Tibial artery (tissue), 4 donors: Measurements from ENCODE around the gene KLK15.

Experiments
- DNase-seq, 2 donors: peaks; one replicate each; pipeline ENCODE4 v3.0.0-alpha.2; 2019
- H3K27ac ChIP-seq, 2 donors: fragments of 200-600 bp; sonication (generic) in 1 of 2; 1 replicate in 1 of 2; 2 replicates in 1 of 2; pipeline ENCODE4 v1.5.1; 2018 to 2019; ENCODE audit warnings: mild to moderate bottlenecking in 1 of 2
- H3K27me3 ChIP-seq, 2 donors: fragments of 200-600 bp; sonication (generic) in 1 of 2; one replicate each; pipeline versions ENCODE4 v1.5.1 to v1.6.0; 2016 to 2019
- H3K36me3 ChIP-seq, 3 donors: fragments of 200-600 bp; sonication (generic) in 2 of 3; one replicate each; pipeline ENCODE4 v1.5.1; 2016 to 2019; ENCODE audit warnings: mild to moderate bottlenecking in 2 of 3
- H3K4me1 ChIP-seq, 4 donors: fragments of 200-600 bp; sonication (generic) in 2 of 4; 1 replicate in 3 of 4; 2 replicates in 1 of 4; pipeline ENCODE4 v1.5.1; 2016 to 2019
- H3K4me3 ChIP-seq, 2 donors: fragments of 200-600 bp; sonication (generic) in 1 of 2; 1 replicate in 1 of 2; 2 replicates in 1 of 2; pipeline ENCODE4 v1.5.1; 2018 to 2019; ENCODE audit warnings: mild to moderate bottlenecking in 2 of 2
- H3K9me3 ChIP-seq, 3 donors: fragments of 200-600 bp; sonication (generic) in 1 of 3; one replicate each; pipeline ENCODE4 v1.5.1; 2016 to 2019
- CTCF ChIP-seq, 2 experiments: fragments of 200-600 bp in 1 of 2; fragments of 450-650 bp in 1 of 2; IDR thresholded peaks; one replicate each; pipeline ENCODE4 v1.5.1; 2017 to 2019; ENCODE audit warnings: antibody characterized with exemption in 2 of 2, mild to moderate bottlenecking in 1 of 2, moderate library complexity in 1 of 2
- intact Hi-C: fragments of 100-400 bp; cut with DNase I; formaldehyde crosslinking; loops from one replicate; pipeline ENCODE4 v1.15.0; 2023; ENCODE audit warnings: low total_unique reads

The KLK15 gene

GRCh38 chr19:50794074-50794875, 39.1 kb downstream of the KLK15 start:
- H3K9me3 ChIP-seq = no peaks in the 10 kb centered on the region
- intact Hi-C loops = no loop called here
- peaks cover 17 to 42% (median 26%) of the 10 kb centered on the region in 3 donors for H3K36me3 ChIP-seq
- no peak for DNase-seq
- peaks cover 0 to 6% (median 0%) of the 10 kb centered on the region in 4 donors for H3K4me1 ChIP-seq
- peaks cover 0 to 15% of the 10 kb centered on the region in 2 donors for H3K27me3 ChIP-seq
- H3K27ac ChIP-seq = no peak overlapping the region
- no peak overlapping the region for H3K4me3 ChIP-seq
- no peak for TF ChIP-seq CTCF (IDR thresholded peaks at IDR 0.05)

DNA sequence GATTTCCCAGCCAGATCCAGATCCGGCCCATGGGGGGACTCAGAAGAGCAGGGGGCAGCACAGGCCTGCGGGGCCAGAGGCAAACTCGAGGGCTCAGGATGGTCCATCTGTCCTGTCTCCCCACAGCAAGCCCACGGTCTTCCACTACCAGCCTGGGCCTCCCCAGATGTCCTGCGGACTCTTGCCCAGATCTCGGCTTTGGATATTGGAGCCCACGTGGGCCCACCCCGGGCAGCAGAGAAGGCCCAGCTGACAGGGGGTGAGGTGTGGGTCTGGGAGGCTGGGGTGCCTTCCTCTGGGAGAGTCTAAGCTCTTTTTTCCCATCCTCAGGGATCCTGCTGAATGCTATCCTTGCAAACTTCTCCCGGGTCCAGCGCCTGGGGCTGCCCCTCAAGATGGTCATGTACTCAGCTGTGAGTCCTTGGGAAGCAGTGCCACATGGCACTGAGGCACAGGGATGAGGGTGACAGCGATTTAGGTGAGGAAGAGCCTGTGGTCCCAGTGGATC, 39.8 kb downstream of the KLK15 start:
- Histone ChIP-seq H3K27ac (no peak overlapping the region), H3K27me3 (peaks cover 0 to 15% of the 10 kb centered on the region in 2 donors), H3K4me1 (peaks cover 0 to 6% (median 0%) of the 10 kb centered on the region in 4 donors), H3K9me3 (no peaks in the 10 kb centered on the region), H3K36me3 (peaks cover 16 to 35% (median 20%) of the 10 kb centered on the region in 3 donors), H3K4me3 (no peak overlapping the region)
- no peak for TF ChIP-seq CTCF (IDR thresholded peaks at IDR 0.05)
- DNase-seq = no peak
- intact Hi-C loops = no loop called here

DNA sequence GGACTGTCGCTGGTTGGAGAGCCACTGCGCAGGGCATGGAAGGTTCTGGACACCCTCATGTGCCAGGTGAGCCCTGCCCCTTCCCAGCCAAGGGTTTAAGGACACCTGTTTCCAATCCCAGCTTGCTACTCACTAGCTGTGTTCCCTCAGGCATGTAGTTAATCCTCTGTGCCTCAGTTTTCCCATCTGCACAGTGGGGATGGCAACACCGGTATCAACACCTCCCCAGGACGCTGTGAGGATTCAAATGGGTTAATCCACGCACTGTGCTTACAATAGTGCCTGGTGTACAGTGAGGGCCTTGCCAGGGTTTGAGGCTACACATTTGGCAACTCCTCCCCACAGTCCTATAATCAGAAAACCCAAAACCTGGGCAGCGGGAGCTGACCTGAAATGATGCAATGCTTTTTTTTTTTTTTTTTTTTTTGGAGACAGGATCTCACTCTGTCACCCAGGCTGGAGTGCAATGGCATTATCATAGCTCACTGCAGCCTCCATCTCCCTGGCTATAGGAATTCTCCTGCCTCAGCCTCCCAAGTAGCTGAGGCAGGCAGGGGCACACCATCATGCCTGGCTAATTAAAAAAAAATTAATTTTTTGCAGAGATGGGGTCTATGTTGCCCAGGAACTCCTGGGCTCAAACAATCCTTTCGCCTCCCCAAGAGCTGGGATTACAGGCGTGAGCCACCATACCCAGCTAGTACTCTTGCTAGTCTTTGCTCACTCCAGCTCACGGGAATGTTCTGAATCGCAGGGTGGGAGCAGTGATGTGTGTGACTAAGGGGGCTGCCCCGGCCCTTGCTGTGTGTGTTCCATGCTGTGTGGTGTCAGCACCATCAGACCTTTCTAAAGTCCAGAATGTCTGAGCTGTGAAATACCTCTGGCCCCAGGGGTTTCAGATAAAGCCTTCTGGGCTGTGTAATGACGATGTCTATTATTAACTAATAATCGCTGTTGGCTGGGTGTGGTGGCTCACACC, 40.8 kb downstream of the KLK15 start:
- peaks cover 8 to 24% (median 10%) of the 10 kb centered on the region in 3 donors for H3K36me3 ChIP-seq
- peaks cover 0 to 15% of the 10 kb centered on the region in 2 donors for H3K27me3 ChIP-seq
- H3K9me3 ChIP-seq = no peaks in the 10 kb centered on the region
- peaks cover 0 to 6% (median 0%) of the 10 kb centered on the region in 4 donors for H3K4me1 ChIP-seq
- H3K4me3 ChIP-seq = no peak overlapping the region
- TF ChIP-seq CTCF (IDR thresholded peaks at IDR 0.05) = no peak
- no peak for DNase-seq
- H3K27ac ChIP-seq = no peak overlapping the region
- intact Hi-C loops = no loop called here

- H3K27ac ChIP-seq = no peak overlapping the region
- no peak for TF ChIP-seq CTCF (IDR thresholded peaks at IDR 0.05)
- H3K27me3 ChIP-seq = peaks cover 0 to 15% of the 10 kb centered on the region in 2 donors
- peaks cover under 1 to 16% (median 2%) of the 10 kb centered on the region in 3 donors for H3K36me3 ChIP-seq
- intact Hi-C loops = no loop called here
- H3K4me3 ChIP-seq = no peak overlapping the region
- no peak for DNase-seq
- H3K4me1 ChIP-seq = peaks cover 0 to 6% (median 0%) of the 10 kb centered on the region in 4 donors
- H3K9me3 ChIP-seq = no peaks in the 10 kb centered on the region
Observed at GRCh38 chr19:50791594-50792271, 41.6 kb downstream of the KLK15 start.

GRCh38 chr19:50790922-50791467, 42.4 kb downstream of the KLK15 start:
- no peak for TF ChIP-seq CTCF (IDR thresholded peaks at IDR 0.05)
- intact Hi-C loops = no loop called here
- Histone ChIP-seq H3K4me3 (no peak overlapping the region), H3K27ac (no peak overlapping the region), H3K4me1 (peaks cover 0 to 6% (median 0%) of the 10 kb centered on the region in 4 donors), H3K36me3 (peaks cover 0 to 9% (median 0%) of the 10 kb centered on the region in 3 donors), H3K27me3 (peaks cover 0 to 15% of the 10 kb centered on the region in 2 donors), H3K9me3 (no peaks in the 10 kb centered on the region)
- DNase-seq = no peak
